SK-N-SH (cell line): Measurements from ENCODE around the gene LRP5. TPM values are rescaled to one million over a fixed set of nuclear protein-coding genes. Genes with fewer than 3 reads are reported as not detected.

Experiments used
- CTCF ChIA-PET: fragments of 300-600, 350-600 bp; formaldehyde crosslinking; extraction: SDS; loops from one replicate; lab custom pipeline; 2021; lab: Yijun Ruan, JAX
- POLR2A ChIA-PET: fragments of 350-600 bp; sonication (Branson Sonifier 250); formaldehyde crosslinking; extraction: SDS; loops from one replicate; lab custom pipeline; 2020; ENCODE audit warnings: antibody characterized with exemption, inconsistent platforms; lab: Yijun Ruan, JAX
- DNase-seq: peaks from one replicate; pipeline ENCODE4 v3.0.0; 2012
- H2AFZ ChIP-seq: fragments of 200-600 bp; sonication (generic); 2 replicates; pipeline ENCODE4 v1.8.1; 2016; ENCODE audit warnings: antibody characterized with exemption, mild to moderate bottlenecking, low read depth
- H3F3A ChIP-seq: fragments of 200-600 bp; sonication (generic); replicated peaks from 2 replicates; pipeline ENCODE3; 2016; ENCODE audit warnings: antibody characterized with exemption, mild to moderate bottlenecking; ENCODE audit not compliant: insufficient read depth
- H3K27ac ChIP-seq, 2 experiments: fragments of 200-500 bp in 1 of 2; fragments of 200-600 bp in 1 of 2; sonication (Bioruptor generic) in 1 of 2; sonication (generic), shearing (Covaris generic) in 1 of 2; 2 replicates each; pipeline versions ENCODE4 v1.5.1 to v1.6.1; 2014 to 2016; ENCODE audit warnings: low read depth in 2 of 2, inconsistent platforms in 1 of 2, low read length in 1 of 2, mild to moderate bottlenecking in 1 of 2, mixed read lengths in 1 of 2
- H3K27me3 ChIP-seq: fragments of 200-600 bp; sonication (generic), shearing (Covaris generic); 2 replicates; pipeline ENCODE4 v1.6.1; 2016; ENCODE audit warnings: mixed run types; ENCODE audit not compliant: insufficient read depth
- H3K36me3 ChIP-seq, 2 experiments: fragments of 200-500 bp in 1 of 2; fragments of 200-600 bp in 1 of 2; sonication (Bioruptor generic) in 1 of 2; sonication (generic) in 1 of 2; replicated peaks in 1 of 2; 2 replicates each; pipeline versions ENCODE3 to v1.5.1; 2014 to 2016; ENCODE audit warnings: low read length in 1 of 2, mild to moderate bottlenecking in 1 of 2; ENCODE audit not compliant: insufficient read depth in 2 of 2, control insufficient read depth in 1 of 2
- H3K4me1 ChIP-seq, 2 experiments: fragments of 200-500 bp in 1 of 2; fragments of 200-600 bp in 1 of 2; sonication (Bioruptor generic) in 1 of 2; sonication (generic), shearing (Covaris generic) in 1 of 2; 2 replicates each; pipeline versions ENCODE4 v1.5.1 to v1.6.1; 2014 to 2016; ENCODE audit warnings: low read depth in 1 of 2, low read length in 1 of 2, mixed run types in 1 of 2; ENCODE audit not compliant: insufficient read depth in 2 of 2, control insufficient read depth in 1 of 2
- H3K4me2 ChIP-seq: fragments of 200-600 bp; sonication (generic), shearing (Covaris generic); 2 replicates; pipeline ENCODE4 v1.6.1; 2017; ENCODE audit warnings: mixed run types
- H3K4me3 ChIP-seq, 2 experiments: fragments of 200-500 bp in 1 of 2; fragments of 200-600 bp in 1 of 2; sonication (Bioruptor generic) in 1 of 2; sonication (generic), shearing (Covaris generic) in 1 of 2; 2 replicates each; pipeline versions ENCODE4 v1.5.1 to v1.8.1; 2014 to 2016; ENCODE audit warnings: low read depth in 2 of 2, inconsistent platforms in 1 of 2, low read length in 1 of 2, mild to moderate bottlenecking in 1 of 2, mixed read lengths in 1 of 2, moderate library complexity in 1 of 2
- H3K79me2 ChIP-seq: fragments of 200-600 bp; sonication (generic); 2 replicates; pipeline ENCODE4 v1.8.1; 2017; ENCODE audit warnings: mild to moderate bottlenecking; ENCODE audit not compliant: insufficient read depth
- H3K9ac ChIP-seq: fragments of 200-600 bp; sonication (generic); 2 replicates; pipeline ENCODE4 v1.6.1; 2017; ENCODE audit warnings: mixed run types
- H3K9me2 ChIP-seq: fragments of 200-600 bp; sonication (generic); 2 replicates; pipeline ENCODE4 v1.6.1; 2017; ENCODE audit warnings: mixed run types
- H3K9me3 ChIP-seq: fragments of 200-600 bp; sonication (generic); 2 replicates; pipeline ENCODE4 v1.6.1; 2017; ENCODE audit warnings: mixed run types, mild to moderate bottlenecking, moderate library complexity
- H4K20me1 ChIP-seq: fragments of 200-600 bp; sonication (generic); 2 replicates; pipeline ENCODE4 v1.6.1; 2017; ENCODE audit warnings: mild to moderate bottlenecking, mixed run types; ENCODE audit not compliant: insufficient read depth
- EZH2phosphoT487 ChIP-seq: fragments of 200-600 bp; sonication (generic); IDR thresholded peaks from 2 replicates; pipeline ENCODE4 v1.6.1; 2017; ENCODE audit warnings: low read depth, mixed run types, mild to moderate bottlenecking, antibody characterized with exemption, moderate library complexity, borderline replicate concordance
- FOXJ3 ChIP-seq: sonication (generic); formaldehyde crosslinking; IDR thresholded peaks from 2 replicates; pipeline ENCODE4 v1.5.1; 2020; ENCODE audit warnings: mild to moderate bottlenecking, missing genetic modification reagents
- GABPA ChIP-seq: IDR thresholded peaks from 2 replicates; pipeline ENCODE4 v1.4.0; 2012; ENCODE audit warnings: low read depth, mild to moderate bottlenecking
- GATA2 ChIP-seq: sonication (generic); formaldehyde crosslinking; IDR thresholded peaks from 2 replicates; pipeline ENCODE4 v1.5.0; 2020; ENCODE audit warnings: mild to moderate bottlenecking, missing genetic modification reagents
- NRF1 ChIP-seq: IDR thresholded peaks from 2 replicates; pipeline ENCODE4 v1.6.1; 2012; ENCODE audit warnings: low read depth, mild to moderate bottlenecking, low read length
- PBX3 ChIP-seq: IDR thresholded peaks from 2 replicates; pipeline ENCODE4; 2012
- POLR2AphosphoS5 ChIP-seq: IDR thresholded peaks from 2 replicates; pipeline ENCODE4 v1.6.1; 2012; ENCODE audit warnings: low read depth, low read length
- RCOR1 ChIP-seq: fragments of 150-350 bp; IDR thresholded peaks from 2 replicates; pipeline ENCODE4 v1.6.1; 2017; ENCODE audit warnings: antibody characterized with exemption, low read length
- REST ChIP-seq: IDR thresholded peaks from 2 replicates; pipeline ENCODE4 v1.6.1; 2012; ENCODE audit warnings: mild to moderate bottlenecking, low read depth, low read length, moderate library complexity
- RFX5 ChIP-seq: IDR thresholded peaks from 2 replicates; pipeline ENCODE4 v1.6.1; 2012; ENCODE audit warnings: mild to moderate bottlenecking, improper control_type of control experiment, low read length
- USF1 ChIP-seq: IDR thresholded peaks from 2 replicates; pipeline ENCODE4 v1.4.0; 2012; ENCODE audit warnings: low read depth, borderline replicate concordance
- WGBS: methylation state at CpG from one replicate; pipeline ENCODE4 v1.1.6; 2017; ENCODE audit warnings: low lambda C conversion rate; 5-methylcytosine and 5-hydroxymethylcytosine counted together
- polyA plus RNA-seq, 3 experiments: library from polyadenylated mRNA; depleted of rRNA; stranded (reverse); fragments of >200 nt; gene quantifications; 2 replicates each; pipeline ENCODE4 v1.2.3, GENCODE V29; 2012

Gene LRP5
- polyA plus RNA-seq, 1 of the 3 experiments (the other 2 are of a cell fraction), result 15.0 TPM

- WGBS, result 86% methylated on average over 11 of the region's 11 CpGs
- Histone ChIP-seq H3K79me2 (peaks cover 49% of the 10 kb centered on the region; the same call in 1 of the 2 replicates), H4K20me1 (0 out of 2 replicates have a peak, but pooled peaks cover 6% of the 10 kb centered on the region), H3K4me1 (peaks cover 26 to 35% of the 10 kb centered on the region in 2 experiments; a peak in 2 of 4 replicates), H3K9me2 (no peaks in the 10 kb centered on the region), H3F3A (peaks cover 6% of the 10 kb centered on the region), H2AFZ (no peak overlapping the region), H3K9me3 (no peaks in the 10 kb centered on the region), H3K27ac (peak overlapping the region in 1 of 2 experiments; percentile 21; a peak in 1 of 4 replicates), H3K27me3 (no peaks in the 10 kb centered on the region), H3K36me3 (no peaks in the 10 kb centered on the region), H3K4me3 (no peak overlapping the region), H3K4me2 (no peak overlapping the region), H3K9ac (no peak overlapping the region)
- CTCF ChIA-PET, result no interaction called here
- no peak for TF ChIP-seq FOXJ3 (CRISPR knock-in tag)
- TF ChIP-seq NRF1, result no peak
- TF ChIP-seq RFX5, result no peak
- TF ChIP-seq REST, result no peak
- TF ChIP-seq POLR2AphosphoS5, result no peak
- TF ChIP-seq RCOR1, result no peak
- TF ChIP-seq GATA2 (CRISPR knock-in tag), result no peak
- TF ChIP-seq EZH2phosphoT487, result no peak
- no peak for TF ChIP-seq PBX3
- TF ChIP-seq USF1, result no peak
- no peak for TF ChIP-seq GABPA
- POLR2A ChIA-PET, result interaction anchor here (0.6 kb wide), 1 partner anchor 35 kb away, joined by 3 read pairs; no protein-coding TSS in a partner anchor
- no peak for DNase-seq
Observed at GRCh38 chr11:68338051-68338780, 25.8 kb downstream of the LRP5 start.
